Stimulated activated CD8-positive, alpha-beta memory T cell treated with anti-CD3 and anti-CD28 coated beads, Interleukin-2, amount 100 ng/mL, for 48 hours (primary cell): ENCODE measurements around the gene UPP2.

Source experiments
- DNase-seq, 2 donors: peaks; one replicate each; pipeline ENCODE4 v3.0.0-alpha.2; 2020; ENCODE audit warnings: low read depth in 2 of 2

Gene UPP2

GRCh38 chr2:158140201-158140600 is 38.5 kb downstream of the UPP2 start:
- no peak for DNase-seq

- DNase-seq = no peak
These were observed 40.5 kb downstream of the UPP2 start for GRCh38 chr2:158142165-158142564.

- DNase-seq = no peak
These were observed 41.1 kb downstream of the UPP2 start for GRCh38 chr2:158142568-158143332.

- DNase-seq = no peak
These were observed 42.2 kb downstream of the UPP2 start for GRCh38 chr2:158143703-158144360.

- no peak for DNase-seq
These were observed 43.4 kb downstream of the UPP2 start for GRCh38 chr2:158144914-158145625.

- DNase-seq = no peak
These were observed 51.8 kb downstream of the UPP2 start for GRCh38 chr2:158153270-158154015.

- DNase-seq = no peak
These were observed 52.9 kb downstream of the UPP2 start for GRCh38 chr2:158154596-158154995.

- DNase-seq = no peak
These were observed 71.0 kb downstream of the UPP2 start for GRCh38 chr2:158172719-158173118.

GRCh38 chr2:158174495-158174894 is 72.8 kb downstream of the UPP2 start:
- DNase-seq = no peak

- DNase-seq = no peak
These were observed 73.3 kb downstream of the UPP2 start for GRCh38 chr2:158174956-158175355.

GRCh38 chr2:158178646-158179045 is 77.0 kb downstream of the UPP2 start:
- DNase-seq = no peak

GRCh38 chr2:158179660-158180059 is 78.0 kb downstream of the UPP2 start:
- no peak for DNase-seq

- no peak for DNase-seq
These were observed 79.5 kb downstream of the UPP2 start for GRCh38 chr2:158181171-158181570.

GRCh38 chr2:158182676-158183295 is 81.1 kb downstream of the UPP2 start:
- no peak for DNase-seq

- no peak for DNase-seq
These were observed 82.3 kb downstream of the UPP2 start for GRCh38 chr2:158184001-158184400.

GRCh38 chr2:158184556-158185343 is 83.1 kb downstream of the UPP2 start:
- DNase-seq = no peak
